Measurements from ENCODE around the gene HHAT.

The HHAT gene

DNA sequence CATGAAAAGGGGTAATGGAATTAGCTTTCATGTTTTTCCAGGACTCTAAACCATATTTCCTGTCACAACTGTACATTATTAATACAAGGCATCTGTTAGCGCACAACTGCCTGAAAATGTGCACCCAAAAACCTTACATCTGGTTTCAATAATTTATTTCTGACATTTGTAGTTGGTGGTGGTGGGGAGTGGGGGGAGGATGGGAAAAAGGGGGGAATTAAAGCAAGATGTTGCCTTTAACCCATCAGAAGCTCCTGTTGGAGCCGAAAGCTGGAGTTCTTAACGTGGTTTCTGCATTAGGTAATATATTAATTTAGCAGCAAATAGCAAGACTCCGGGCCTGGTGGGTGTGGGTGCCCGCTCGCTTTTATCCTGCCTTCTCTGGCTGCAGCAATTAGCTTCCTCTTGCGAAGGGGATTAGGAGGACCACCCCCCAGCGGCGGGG is 36.9 kb upstream of the HHAT start:
- DNase-seq (ENCODE audit: extremely low read depth, insufficient read length), result no peak
- no peak for TF ChIP-seq CTCF (IDR thresholded peaks at IDR 0.05; ENCODE audit: insufficient read depth, low read length, poor library complexity, severe bottlenecking)
- Histone ChIP-seq H3K36me3 (ENCODE audit: control insufficient read depth, insufficient read depth, low read length) (no peaks in the 10 kb centered on the region), H3K4me3 (replicated peaks; ENCODE audit: low read depth, low read length) (no peak overlapping the region), H3K27me3 (replicated peaks; ENCODE audit: control insufficient read depth, insufficient read depth, low read length) (no peaks in the 10 kb centered on the region; the same call in 1 of the 2 replicates)

DNA sequence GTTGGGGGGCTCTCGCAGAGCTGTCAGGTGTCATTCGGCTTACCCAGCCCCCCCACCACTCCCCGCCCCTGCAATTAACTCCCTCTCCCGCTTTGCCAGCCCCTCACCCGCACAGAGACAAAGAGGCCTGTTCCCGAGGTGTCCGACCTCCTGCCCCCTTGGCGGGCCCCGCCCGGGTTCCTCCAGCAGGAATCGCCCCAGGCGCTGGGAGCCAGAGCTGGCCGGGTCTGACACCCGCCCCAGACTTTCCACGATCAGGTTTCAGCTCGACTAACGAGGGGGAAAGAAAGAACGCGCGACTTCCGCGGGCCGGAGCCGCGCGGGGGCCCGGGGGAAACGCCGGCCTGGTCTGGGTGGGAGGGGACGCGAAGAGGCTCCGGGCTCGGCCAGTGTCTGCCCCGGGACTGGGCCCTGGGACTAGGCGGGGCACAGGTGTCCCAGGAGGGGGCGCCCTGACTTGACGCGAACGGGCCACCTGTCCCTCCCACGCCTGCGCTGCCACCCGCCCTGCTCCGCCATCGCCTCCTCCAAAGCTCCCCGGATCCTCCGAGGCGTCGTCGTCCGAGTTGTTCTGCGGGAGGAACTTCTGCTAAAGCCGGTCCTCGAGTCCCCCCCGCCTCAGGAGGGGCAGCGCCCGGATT is 36.4 kb upstream of the HHAT start:
- H3K27me3 ChIP-seq (replicated peaks; ENCODE audit: control insufficient read depth, insufficient read depth, low read length), result no peaks in the 10 kb centered on the region; the same call in 1 of the 2 replicates
- no peaks in the 10 kb centered on the region for H3K36me3 ChIP-seq (ENCODE audit: control insufficient read depth, insufficient read depth, low read length)
- no peak overlapping the region; the same call in 1 of the 2 replicates for H3K4me3 ChIP-seq (replicated peaks; ENCODE audit: low read depth, low read length)
- peak; percentile 28 for DNase-seq (ENCODE audit: extremely low read depth, insufficient read length)
- peak; percentile 23 for TF ChIP-seq CTCF (IDR thresholded peaks at IDR 0.05; ENCODE audit: insufficient read depth, low read length, poor library complexity, severe bottlenecking)

DNA sequence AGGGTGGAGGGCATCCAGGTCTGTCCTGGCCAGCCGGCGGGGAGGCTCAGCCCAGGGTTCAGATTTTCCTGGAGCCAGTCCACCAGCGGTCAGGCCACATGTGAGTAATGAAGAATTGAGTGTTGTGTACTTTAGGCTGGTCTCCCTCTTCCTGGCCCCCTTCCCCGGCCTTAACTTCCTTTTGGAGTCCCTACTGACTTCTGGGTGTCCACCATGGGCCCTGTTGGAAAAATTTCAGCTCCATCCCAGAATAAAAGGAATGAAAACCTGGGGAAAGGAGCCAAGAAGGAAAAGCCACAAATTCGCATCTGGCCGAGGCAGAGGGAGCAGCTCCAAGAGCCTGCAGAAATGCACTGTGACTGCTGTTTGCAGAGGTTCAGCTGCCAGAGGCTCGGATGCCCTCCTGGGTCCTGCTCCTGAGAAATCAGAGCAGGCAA is 35.5 kb upstream of the HHAT start:
- Histone ChIP-seq H3K4me3 (replicated peaks; ENCODE audit: low read depth, low read length) (no peak overlapping the region), H3K36me3 (ENCODE audit: control insufficient read depth, insufficient read depth, low read length) (no peaks in the 10 kb centered on the region), H3K27me3 (replicated peaks; ENCODE audit: control insufficient read depth, insufficient read depth, low read length) (no peaks in the 10 kb centered on the region; the same call in 1 of the 2 replicates)
- no peak for DNase-seq (ENCODE audit: extremely low read depth, insufficient read length)
- TF ChIP-seq CTCF (IDR thresholded peaks at IDR 0.05; ENCODE audit: insufficient read depth, low read length, poor library complexity, severe bottlenecking), result no peak

- no peak for DNase-seq (ENCODE audit: extremely low read depth, insufficient read length)
- no peak overlapping the region for H3K4me3 ChIP-seq (replicated peaks; ENCODE audit: low read depth, low read length)
- no peak for TF ChIP-seq CTCF (IDR thresholded peaks at IDR 0.05; ENCODE audit: insufficient read depth, low read length, poor library complexity, severe bottlenecking)
Measured at GRCh38 chr1:210294999-210295745, 33.5 kb upstream of the HHAT start.

DNA sequence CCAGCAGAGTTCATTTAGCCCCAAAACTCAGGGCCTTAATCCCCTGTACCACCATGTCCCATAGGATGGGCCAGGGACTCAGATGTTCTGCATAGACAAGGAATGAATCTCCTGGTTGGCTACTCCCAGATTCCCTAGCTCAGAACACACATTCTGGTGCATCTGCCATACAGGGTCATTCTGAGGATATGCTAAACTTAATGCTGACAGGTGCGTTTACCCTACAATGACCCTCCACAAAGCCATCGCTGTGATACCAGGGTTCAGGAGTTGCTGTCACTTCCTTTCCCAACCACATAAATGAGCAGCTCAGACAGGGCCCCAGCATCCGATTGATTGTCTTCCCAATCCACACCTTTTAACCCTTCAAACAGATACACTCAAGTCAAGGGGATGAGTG is 32.0 kb upstream of the HHAT start:
- TF ChIP-seq CTCF (IDR thresholded peaks at IDR 0.05; ENCODE audit: insufficient read depth, low read length, poor library complexity, severe bottlenecking), result no peak
- Histone ChIP-seq H3K27me3 (replicated peaks; ENCODE audit: control insufficient read depth, insufficient read depth, low read length) (no peaks in the 10 kb centered on the region; the same call in 1 of the 2 replicates), H3K36me3 (ENCODE audit: control insufficient read depth, insufficient read depth, low read length) (no peaks in the 10 kb centered on the region), H3K4me3 (replicated peaks; ENCODE audit: low read depth, low read length) (no peak overlapping the region)
- no peak for DNase-seq (ENCODE audit: extremely low read depth, insufficient read length)

More at GRCh38 chr1:210294999-210295745, 33.5 kb upstream of the HHAT start:
- Histone ChIP-seq H3K27me3 (replicated peaks; ENCODE audit: control insufficient read depth, insufficient read depth, low read length) (no peaks in the 10 kb centered on the region; the same call in 1 of the 2 replicates), H3K36me3 (ENCODE audit: control insufficient read depth, insufficient read depth, low read length) (no peaks in the 10 kb centered on the region)
